Measurements from ENCODE around the gene UBN1. TPM values are rescaled to one million over a fixed set of nuclear protein-coding genes. Genes with fewer than 3 reads are reported as not detected.

UBN1 gene
- total RNA-seq, 1 donor from 2014 or later: 45.3 TPM

GRCh38 chr16:4876646-4877379 is 29.5 kb downstream of the UBN1 start:
- Histone ChIP-seq H3K4me3 (ENCODE audit: insufficient read depth, low read depth, low read length) (no peak overlapping the region), H3K4me2 (ENCODE audit: low read length) (no peak overlapping the region), H3K27me3 (ENCODE audit: insufficient read depth, low read length) (no peaks in the 10 kb centered on the region), H3K79me2 (ENCODE audit: insufficient read depth, low read length) (peaks cover 6% of the 10 kb centered on the region), H4K20me1 (ENCODE audit: insufficient read depth, low read length) (peaks cover 49% of the 10 kb centered on the region), H3K4me1 (ENCODE audit: insufficient read depth, low read length) (peaks cover 6% of the 10 kb centered on the region), H3K36me3 (ENCODE audit: insufficient read depth, low read length) (peaks cover 70% of the 10 kb centered on the region), H3K9me3 (ENCODE audit: insufficient read depth, low read depth, low read length) (no peaks in the 10 kb centered on the region), H3K9ac (ENCODE audit: low read length) (no peak overlapping the region), H3K27ac (ENCODE audit: low read depth, low read length) (no peak overlapping the region), H2AFZ (ENCODE audit: low read depth, low read length) (no peak overlapping the region)
- Mint-ChIP-seq H3K9me3 (ENCODE audit: unreplicated experiment) (no peaks in the 10 kb centered on the region), H3K27me3 (ENCODE audit: low read depth, unreplicated experiment) (no peaks in the 10 kb centered on the region), H3K4me3 (ENCODE audit: unreplicated experiment) (peak overlapping the region; percentile 54), H3K36me3 (ENCODE audit: low read depth, unreplicated experiment) (peaks cover 23% of the 10 kb centered on the region), H3K4me1 (ENCODE audit: low read depth, unreplicated experiment) (peaks cover 5% of the 10 kb centered on the region), H3K27ac (ENCODE audit: unreplicated experiment) (no peak overlapping the region)
- TF ChIP-seq CTCF (IDR thresholded peaks at IDR 0.05; ENCODE audit: insufficient read depth, low read depth, low read length): no peak
- TF ChIP-seq EZH2 (IDR thresholded peaks at IDR 0.05; ENCODE audit: insufficient read depth, low read length): no peak
- DNase-seq (ENCODE audit: low read depth): no peak
- FAIRE-seq: no peak

GRCh38 chr16:4877380-4877685 is 30.1 kb downstream of the UBN1 start:
- H3K27ac ChIP-seq (ENCODE audit: low read depth, low read length): no peak overlapping the region
- Mint-ChIP-seq H3K36me3 (ENCODE audit: low read depth, unreplicated experiment) (peaks cover 20% of the 10 kb centered on the region), H3K27me3 (ENCODE audit: low read depth, unreplicated experiment) (no peaks in the 10 kb centered on the region), H3K4me1 (ENCODE audit: low read depth, unreplicated experiment) (peaks cover 11% of the 10 kb centered on the region), H3K9me3 (ENCODE audit: unreplicated experiment) (no peaks in the 10 kb centered on the region), H3K27ac (ENCODE audit: unreplicated experiment) (no peak overlapping the region), H3K4me3 (ENCODE audit: unreplicated experiment) (peak overlapping the region; percentile 54)
- H3K79me2 ChIP-seq (ENCODE audit: insufficient read depth, low read length): peaks cover 6% of the 10 kb centered on the region
- no peak overlapping the region for H3K4me2 ChIP-seq (ENCODE audit: low read length)
- H2AFZ ChIP-seq (ENCODE audit: low read depth, low read length): no peak overlapping the region
- no peak overlapping the region for H3K9ac ChIP-seq (ENCODE audit: low read length)
- FAIRE-seq: no peak
- peaks cover 11% of the 10 kb centered on the region for H3K4me1 ChIP-seq (ENCODE audit: insufficient read depth, low read length)
- no peak overlapping the region for H3K4me3 ChIP-seq (ENCODE audit: insufficient read depth, low read depth, low read length)
- DNase-seq (ENCODE audit: low read depth): no peak
- H3K27me3 ChIP-seq (ENCODE audit: insufficient read depth, low read length): no peaks in the 10 kb centered on the region
- peaks cover 70% of the 10 kb centered on the region for H3K36me3 ChIP-seq (ENCODE audit: insufficient read depth, low read length)
- H3K9me3 ChIP-seq (ENCODE audit: insufficient read depth, low read depth, low read length): no peaks in the 10 kb centered on the region
- TF ChIP-seq EZH2 (IDR thresholded peaks at IDR 0.05; ENCODE audit: insufficient read depth, low read length) (no peak), CTCF (IDR thresholded peaks at IDR 0.05; ENCODE audit: insufficient read depth, low read depth, low read length) (no peak)
- peaks cover 51% of the 10 kb centered on the region for H4K20me1 ChIP-seq (ENCODE audit: insufficient read depth, low read length)

- Histone ChIP-seq H3K27me3 (ENCODE audit: insufficient read depth, low read length) (no peaks in the 10 kb centered on the region), H3K4me3 (ENCODE audit: insufficient read depth, low read depth, low read length) (no peak overlapping the region), H3K9me3 (ENCODE audit: insufficient read depth, low read depth, low read length) (no peaks in the 10 kb centered on the region), H3K27ac (ENCODE audit: low read depth, low read length) (no peak overlapping the region), H3K4me2 (ENCODE audit: low read length) (no peak overlapping the region), H3K4me1 (ENCODE audit: insufficient read depth, low read length) (peaks cover 20% of the 10 kb centered on the region), H2AFZ (ENCODE audit: low read depth, low read length) (no peak overlapping the region), H4K20me1 (ENCODE audit: insufficient read depth, low read length) (peaks cover 58% of the 10 kb centered on the region), H3K36me3 (ENCODE audit: insufficient read depth, low read length) (peaks cover 57% of the 10 kb centered on the region), H3K9ac (ENCODE audit: low read length) (no peak overlapping the region), H3K79me2 (ENCODE audit: insufficient read depth, low read length) (peaks cover 6% of the 10 kb centered on the region)
- no peak overlapping the region for H3K27ac Mint-ChIP-seq (ENCODE audit: unreplicated experiment)
- peaks cover 27% of the 10 kb centered on the region for H3K4me1 Mint-ChIP-seq (ENCODE audit: low read depth, unreplicated experiment)
- H3K9me3 Mint-ChIP-seq (ENCODE audit: unreplicated experiment): no peaks in the 10 kb centered on the region
- no peak for DNase-seq (ENCODE audit: low read depth)
- H3K36me3 Mint-ChIP-seq (ENCODE audit: low read depth, unreplicated experiment): peaks cover 26% of the 10 kb centered on the region
- no peak overlapping the region for H3K4me3 Mint-ChIP-seq (ENCODE audit: unreplicated experiment)
- H3K27me3 Mint-ChIP-seq (ENCODE audit: low read depth, unreplicated experiment): no peaks in the 10 kb centered on the region
- TF ChIP-seq CTCF (IDR thresholded peaks at IDR 0.05; ENCODE audit: insufficient read depth, low read depth, low read length) (no peak), EZH2 (IDR thresholded peaks at IDR 0.05; ENCODE audit: insufficient read depth, low read length) (no peak)
- peak; percentile 49 for FAIRE-seq
Observed at GRCh38 chr16:4879049-4879448, 31.8 kb downstream of the UBN1 start.
